ENCODE data around the gene PSMB8. TPM values are rescaled to one million over a fixed set of nuclear protein-coding genes. Genes with fewer than 3 reads are reported as not detected.

PSMB8 gene
- total and polyA plus RNA-seq, 7 donors: 7.0 to 19.2 (median 10.3) TPM

DNA sequence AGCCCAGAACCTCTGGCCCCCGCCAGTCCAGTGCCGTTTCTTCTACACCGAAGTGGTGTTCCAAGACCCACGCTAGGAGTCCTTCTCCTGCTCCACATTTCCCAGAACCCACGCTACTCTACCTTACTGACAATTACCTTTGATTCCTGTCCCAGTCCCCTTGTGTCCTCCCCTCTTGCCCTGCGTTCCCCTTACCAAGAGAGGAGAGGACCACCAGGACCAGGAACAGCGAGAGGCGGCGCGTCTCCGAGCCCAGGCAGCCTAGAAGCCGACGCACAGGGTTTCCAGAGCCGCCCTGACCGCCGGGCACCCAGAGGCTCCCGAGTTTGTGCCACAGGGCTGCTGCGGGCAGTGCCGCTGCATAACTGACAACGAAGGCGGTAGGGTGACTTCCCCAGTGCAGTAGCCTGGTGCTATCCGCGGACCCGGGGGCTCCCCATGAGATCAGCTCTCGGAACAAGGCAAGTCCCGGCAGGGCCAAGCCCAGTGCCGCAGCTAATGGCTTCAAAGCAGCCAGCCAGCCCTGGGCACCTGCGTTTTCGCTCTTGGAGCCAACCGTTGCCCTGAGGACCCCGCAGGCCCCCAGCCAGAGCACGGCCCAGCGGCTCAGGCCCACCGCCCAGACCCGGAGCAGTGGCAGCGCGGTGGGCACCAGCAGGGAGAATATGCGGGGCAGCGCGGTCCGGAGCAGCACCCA, 9.1 kb upstream of the PSMB8 start:
- intact Hi-C loops (cut with DNase I): loop anchor here in 1 of 2 donors (2.0 kb wide), 1 partner anchor 14 kb away; the partner anchor contains the start of gene TAP2
- H3K4me1 ChIP-seq: peaks cover 13% of the 10 kb centered on the region
- no peak for TF ChIP-seq CTCF (IDR thresholded peaks at IDR 0.05)
- peak overlapping the region; percentile 93 for H3K27ac ChIP-seq
- ATAC-seq (peak; percentile 32 to 55 (median 42)), DNase-seq (peak; percentile 34 to 68)
- H3K4me3 ChIP-seq: peak overlapping the region; percentile 92
- peaks cover 2 to 42% of the 10 kb centered on the region in 2 donors for H3K36me3 ChIP-seq (ENCODE audit: insufficient read depth in 1 of 2, low read depth in 1 of 2)
- no peaks in the 10 kb centered on the region for H3K9me3 ChIP-seq
- H3K27me3 ChIP-seq (ENCODE audit: insufficient read depth in 3 of 3, low read length in 2 of 3): no peaks in the 10 kb centered on the region
- WGBS, 3 donors: 0 to 1% (median 0%) methylated on average over 34 to 41 of the region's 41 CpGs

DNA sequence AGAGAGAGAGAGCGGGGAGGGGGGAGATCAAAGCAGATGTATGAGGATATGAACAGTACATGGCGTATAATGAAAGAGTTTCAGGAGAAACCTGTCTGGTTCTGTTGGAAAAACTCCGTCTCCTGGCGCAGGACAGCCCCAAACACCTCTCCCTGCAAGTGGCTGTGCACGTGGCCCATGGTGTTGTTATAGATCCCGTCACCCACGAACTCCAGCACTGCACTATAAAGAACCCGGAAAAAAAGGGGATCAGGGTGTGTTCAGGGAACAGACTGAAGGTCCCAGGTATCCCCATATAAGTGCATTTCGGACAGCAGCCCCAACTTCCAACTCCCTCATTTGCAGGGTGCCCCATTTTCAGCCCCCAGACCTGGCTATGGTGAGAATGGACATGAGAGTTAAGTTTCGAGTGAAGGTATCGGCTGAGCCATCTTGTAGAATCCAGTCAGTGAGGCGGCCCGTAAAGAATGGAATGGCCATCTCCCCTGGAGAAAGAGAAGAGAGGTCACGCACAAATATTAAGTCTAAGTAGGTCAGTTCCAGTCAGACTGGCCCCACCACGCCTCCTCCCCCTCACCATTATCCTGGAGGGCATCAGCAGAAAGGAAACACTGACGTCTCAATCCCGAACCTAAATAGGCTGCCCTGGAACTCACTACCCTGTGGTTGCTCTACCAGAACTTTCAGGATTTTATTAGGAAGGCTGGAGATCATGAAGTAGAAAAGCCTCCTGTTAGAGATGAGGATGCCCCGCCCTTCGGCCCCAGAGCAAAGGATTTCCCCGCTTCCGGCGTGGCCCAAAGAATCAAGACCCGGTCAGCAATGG, 8.4 kb upstream of the PSMB8 start:
- H3K4me1 ChIP-seq: peaks cover 13% of the 10 kb centered on the region
- peaks cover 2 to 48% of the 10 kb centered on the region in 2 donors for H3K36me3 ChIP-seq (ENCODE audit: insufficient read depth in 1 of 2, low read depth in 1 of 2)
- peak overlapping the region; percentile 93 for H3K27ac ChIP-seq
- no peak for ATAC-seq
- peak overlapping the region; percentile 92 for H3K4me3 ChIP-seq
- DNase-seq: peak in 1 of 2 donors; percentile 38
- WGBS, 3 donors: 44 to 50% (median 48%) methylated on average over 23 of the region's 23 CpGs
- intact Hi-C loops (cut with DNase I): loop anchor here in 1 of 2 donors (2.0 kb wide), 1 partner anchor 13 kb away; the partner anchor contains the start of gene TAP2
- no peaks in the 10 kb centered on the region for H3K27me3 ChIP-seq (ENCODE audit: insufficient read depth in 3 of 3, low read length in 2 of 3)
- H3K9me3 ChIP-seq: no peaks in the 10 kb centered on the region
- TF ChIP-seq CTCF (IDR thresholded peaks at IDR 0.05): no peak

- 91 to 94% (median 92%) methylated on average over 4 of the region's 4 CpGs for whole genome bisulfite sequencing, 3 donors
- Histone ChIP-seq H3K36me3 (ENCODE audit: insufficient read depth in 1 of 2, low read depth in 1 of 2) (peaks cover 2 to 56% of the 10 kb centered on the region in 2 donors), H3K27ac (no peak overlapping the region), H3K27me3 (ENCODE audit: insufficient read depth in 3 of 3, low read length in 2 of 3) (no peaks in the 10 kb centered on the region), H3K9me3 (no peaks in the 10 kb centered on the region), H3K4me3 (no peak overlapping the region), H3K4me1 (peaks cover 13% of the 10 kb centered on the region)
- ATAC-seq (no peak), DNase-seq (no peak)
- TF ChIP-seq CTCF (IDR thresholded peaks at IDR 0.05): no peak
- intact Hi-C loops (cut with DNase I): no loop called here
These were observed 7.2 kb upstream of the PSMB8 start for GRCh38 chr6:32851025-32851424.

- DNase-seq (no peak), ATAC-seq (no peak)
- no peak for TF ChIP-seq CTCF (IDR thresholded peaks at IDR 0.05)
- H3K4me1 ChIP-seq: peaks cover 12% of the 10 kb centered on the region
- H3K27ac ChIP-seq: no peak overlapping the region
- H3K9me3 ChIP-seq: no peaks in the 10 kb centered on the region
- peaks cover 2 to 65% of the 10 kb centered on the region in 2 donors for H3K36me3 ChIP-seq (ENCODE audit: insufficient read depth in 1 of 2, low read depth in 1 of 2)
- H3K27me3 ChIP-seq (ENCODE audit: insufficient read depth in 3 of 3, low read length in 2 of 3): no peaks in the 10 kb centered on the region
- no peak overlapping the region for H3K4me3 ChIP-seq
- intact Hi-C loops (cut with DNase I): no loop called here
- 79 to 81% (median 81%) methylated on average over 6 of the region's 6 CpGs for WGBS, 3 donors
These were observed 5.3 kb upstream of the PSMB8 start for GRCh38 chr6:32849126-32849525.

All from psoas muscle (tissue), 8 donors.